SK-N-SH (cell line): ENCODE measurements around the gene LSM2. TPM values are rescaled to one million over a fixed set of nuclear protein-coding genes. Genes with fewer than 3 reads are reported as not detected.

Source experiments
- CTCF ChIA-PET: fragments of 300-600, 350-600 bp; formaldehyde crosslinking; extraction: SDS; loops from one replicate; lab custom pipeline; 2021; lab: Yijun Ruan, JAX
- POLR2A ChIA-PET: fragments of 350-600 bp; sonication (Branson Sonifier 250); formaldehyde crosslinking; extraction: SDS; loops from one replicate; lab custom pipeline; 2020; ENCODE audit warnings: antibody characterized with exemption, inconsistent platforms; lab: Yijun Ruan, JAX
- DNase-seq: peaks from one replicate; pipeline ENCODE4 v3.0.0; 2012
- H2AFZ ChIP-seq: fragments of 200-600 bp; sonication (generic); 2 replicates; pipeline ENCODE4 v1.8.1; 2016; ENCODE audit warnings: antibody characterized with exemption, mild to moderate bottlenecking, low read depth
- H3F3A ChIP-seq: fragments of 200-600 bp; sonication (generic); replicated peaks from 2 replicates; pipeline ENCODE3; 2016; ENCODE audit warnings: antibody characterized with exemption, mild to moderate bottlenecking; ENCODE audit not compliant: insufficient read depth
- H3K27ac ChIP-seq, 2 experiments: fragments of 200-500 bp in 1 of 2; fragments of 200-600 bp in 1 of 2; sonication (Bioruptor generic) in 1 of 2; sonication (generic), shearing (Covaris generic) in 1 of 2; 2 replicates each; pipeline versions ENCODE4 v1.5.1 to v1.6.1; 2014 to 2016; ENCODE audit warnings: low read depth in 2 of 2, inconsistent platforms in 1 of 2, low read length in 1 of 2, mild to moderate bottlenecking in 1 of 2, mixed read lengths in 1 of 2
- H3K27me3 ChIP-seq: fragments of 200-600 bp; sonication (generic), shearing (Covaris generic); 2 replicates; pipeline ENCODE4 v1.6.1; 2016; ENCODE audit warnings: mixed run types; ENCODE audit not compliant: insufficient read depth
- H3K36me3 ChIP-seq, 2 experiments: fragments of 200-500 bp in 1 of 2; fragments of 200-600 bp in 1 of 2; sonication (Bioruptor generic) in 1 of 2; sonication (generic) in 1 of 2; replicated peaks in 1 of 2; 2 replicates each; pipeline versions ENCODE3 to v1.5.1; 2014 to 2016; ENCODE audit warnings: low read length in 1 of 2, mild to moderate bottlenecking in 1 of 2; ENCODE audit not compliant: insufficient read depth in 2 of 2, control insufficient read depth in 1 of 2
- H3K4me1 ChIP-seq, 2 experiments: fragments of 200-500 bp in 1 of 2; fragments of 200-600 bp in 1 of 2; sonication (Bioruptor generic) in 1 of 2; sonication (generic), shearing (Covaris generic) in 1 of 2; 2 replicates each; pipeline versions ENCODE4 v1.5.1 to v1.6.1; 2014 to 2016; ENCODE audit warnings: low read depth in 1 of 2, low read length in 1 of 2, mixed run types in 1 of 2; ENCODE audit not compliant: insufficient read depth in 2 of 2, control insufficient read depth in 1 of 2
- H3K4me2 ChIP-seq: fragments of 200-600 bp; sonication (generic), shearing (Covaris generic); 2 replicates; pipeline ENCODE4 v1.6.1; 2017; ENCODE audit warnings: mixed run types
- H3K4me3 ChIP-seq, 2 experiments: fragments of 200-500 bp in 1 of 2; fragments of 200-600 bp in 1 of 2; sonication (Bioruptor generic) in 1 of 2; sonication (generic), shearing (Covaris generic) in 1 of 2; 2 replicates each; pipeline versions ENCODE4 v1.5.1 to v1.8.1; 2014 to 2016; ENCODE audit warnings: low read depth in 2 of 2, inconsistent platforms in 1 of 2, low read length in 1 of 2, mild to moderate bottlenecking in 1 of 2, mixed read lengths in 1 of 2, moderate library complexity in 1 of 2
- H3K79me2 ChIP-seq: fragments of 200-600 bp; sonication (generic); 2 replicates; pipeline ENCODE4 v1.8.1; 2017; ENCODE audit warnings: mild to moderate bottlenecking; ENCODE audit not compliant: insufficient read depth
- H3K9ac ChIP-seq: fragments of 200-600 bp; sonication (generic); 2 replicates; pipeline ENCODE4 v1.6.1; 2017; ENCODE audit warnings: mixed run types
- H3K9me2 ChIP-seq: fragments of 200-600 bp; sonication (generic); 2 replicates; pipeline ENCODE4 v1.6.1; 2017; ENCODE audit warnings: mixed run types
- H3K9me3 ChIP-seq: fragments of 200-600 bp; sonication (generic); 2 replicates; pipeline ENCODE4 v1.6.1; 2017; ENCODE audit warnings: mixed run types, mild to moderate bottlenecking, moderate library complexity
- H4K20me1 ChIP-seq: fragments of 200-600 bp; sonication (generic); 2 replicates; pipeline ENCODE4 v1.6.1; 2017; ENCODE audit warnings: mild to moderate bottlenecking, mixed run types; ENCODE audit not compliant: insufficient read depth
- CHD2 ChIP-seq: fragments of 150-350 bp; IDR thresholded peaks from 2 replicates; pipeline ENCODE4 v1.6.1; 2018; ENCODE audit warnings: low read length; ENCODE audit not compliant: partially characterized antibody
- ELF1 ChIP-seq: IDR thresholded peaks from 2 replicates; pipeline ENCODE4 v1.4.0; 2012
- EZH2phosphoT487 ChIP-seq: fragments of 200-600 bp; sonication (generic); IDR thresholded peaks from 2 replicates; pipeline ENCODE4 v1.6.1; 2017; ENCODE audit warnings: low read depth, mixed run types, mild to moderate bottlenecking, antibody characterized with exemption, moderate library complexity, borderline replicate concordance
- FOXJ3 ChIP-seq: sonication (generic); formaldehyde crosslinking; IDR thresholded peaks from 2 replicates; pipeline ENCODE4 v1.5.1; 2020; ENCODE audit warnings: mild to moderate bottlenecking, missing genetic modification reagents
- GATA2 ChIP-seq: sonication (generic); formaldehyde crosslinking; IDR thresholded peaks from 2 replicates; pipeline ENCODE4 v1.5.0; 2020; ENCODE audit warnings: mild to moderate bottlenecking, missing genetic modification reagents
- JUND ChIP-seq: IDR thresholded peaks from 2 replicates; pipeline ENCODE4 v1.4.0; 2012
- MEF2A ChIP-seq: IDR thresholded peaks from 2 replicates; pipeline ENCODE4 v1.4.0; 2012; ENCODE audit warnings: low read depth, borderline replicate concordance
- MXI1 ChIP-seq: IDR thresholded peaks from 2 replicates; pipeline ENCODE4 v1.6.1; 2012; ENCODE audit warnings: mild to moderate bottlenecking, low read depth, low read length, improper control_type of control experiment
- POLR2AphosphoS5 ChIP-seq: IDR thresholded peaks from 2 replicates; pipeline ENCODE4 v1.6.1; 2012; ENCODE audit warnings: low read depth, low read length
- RAD21 ChIP-seq: IDR thresholded peaks from 2 replicates; pipeline ENCODE4 v1.6.1; 2012; ENCODE audit warnings: mild to moderate bottlenecking, low read length
- RXRA ChIP-seq: IDR thresholded peaks from 2 replicates; pipeline ENCODE4 v1.4.0; 2012; ENCODE audit warnings: low read depth, mild to moderate bottlenecking, borderline replicate concordance
- TEAD4 ChIP-seq: IDR thresholded peaks from 2 replicates; pipeline ENCODE4 v1.4.0; 2012; ENCODE audit warnings: mild to moderate bottlenecking, borderline replicate concordance; ENCODE audit not compliant: insufficient read depth
- YY1 ChIP-seq: IDR thresholded peaks from 2 replicates; pipeline ENCODE4 v1.4.0; 2012; ENCODE audit warnings: low read depth, mild to moderate bottlenecking
- WGBS: methylation state at CpG from one replicate; pipeline ENCODE4 v1.1.6; 2017; ENCODE audit warnings: low lambda C conversion rate; 5-methylcytosine and 5-hydroxymethylcytosine counted together
- polyA plus RNA-seq, 3 experiments: library from polyadenylated mRNA; depleted of rRNA; stranded (reverse); fragments of >200 nt; gene quantifications; 2 replicates each; pipeline ENCODE4 v1.2.3, GENCODE V29; 2012
- TF ChIP-seq, protein P1 (sequence below): fragments of 150-350 bp; IDR thresholded peaks from 2 replicates; pipeline ENCODE4 v1.6.1; 2016; ENCODE audit warnings: mild to moderate bottlenecking, low read depth, low read length
- TF ChIP-seq, protein P2 (sequence below): IDR thresholded peaks from 2 replicates; pipeline ENCODE4 v1.4.0; 2012; ENCODE audit warnings: low read depth, borderline replicate concordance

Gene LSM2
- polyA plus RNA-seq, 1 of the 3 experiments (the other 2 are of a cell fraction): 79.1 TPM

DNA sequence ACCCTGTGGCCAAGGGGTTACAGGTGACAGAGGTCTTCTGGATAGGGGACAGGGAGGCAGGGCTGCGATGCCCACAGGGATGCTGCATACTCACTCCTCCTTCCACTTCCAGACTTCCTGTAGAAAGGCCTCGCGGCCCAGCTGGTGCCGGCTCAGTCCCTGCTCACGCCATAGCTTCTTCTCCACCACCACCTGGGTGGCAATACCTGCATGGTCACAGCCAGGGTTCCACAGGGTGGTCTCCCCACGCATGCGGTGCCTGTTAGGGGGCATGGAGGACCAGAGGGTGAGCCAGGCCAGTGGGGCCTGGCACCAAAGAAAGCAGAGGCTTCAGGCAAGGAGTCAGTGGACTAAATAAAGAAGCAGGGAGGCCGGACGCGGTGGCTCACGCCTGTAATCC lies 21.3 kb downstream of the LSM2 start:
- H3K27me3 ChIP-seq: no peaks in the 10 kb centered on the region
- CTCF ChIA-PET: interaction anchor here (2.0 to 3.2 kb wide), 3 partner anchors 8 to 15 kb away, joined by 7 to 8 read pairs (median 7); partner anchors contain the start of genes VARS1 and VWA7
- no peak overlapping the region for H2AFZ ChIP-seq
- H3K36me3 ChIP-seq: peaks cover 28 to 56% of the 10 kb centered on the region in 2 experiments
- no peaks in the 10 kb centered on the region for H3K9me2 ChIP-seq
- no peaks in the 10 kb centered on the region for H3K9me3 ChIP-seq
- H3F3A ChIP-seq: peaks cover 7% of the 10 kb centered on the region
- POLR2A ChIA-PET: no interaction called here
- no peak for DNase-seq
- H4K20me1 ChIP-seq: no peaks in the 10 kb centered on the region
- H3K27ac ChIP-seq: no peak overlapping the region
- no peak overlapping the region for H3K4me3 ChIP-seq
- peaks cover 9% of the 10 kb centered on the region for H3K79me2 ChIP-seq
- H3K9ac ChIP-seq: no peak overlapping the region
- H3K4me1 ChIP-seq: no peaks in the 10 kb centered on the region
- TF ChIP-seq RXRA: no peak
- 95% methylated on average over 10 of the region's 11 CpGs for WGBS
- no peak overlapping the region for H3K4me2 ChIP-seq

DNA sequence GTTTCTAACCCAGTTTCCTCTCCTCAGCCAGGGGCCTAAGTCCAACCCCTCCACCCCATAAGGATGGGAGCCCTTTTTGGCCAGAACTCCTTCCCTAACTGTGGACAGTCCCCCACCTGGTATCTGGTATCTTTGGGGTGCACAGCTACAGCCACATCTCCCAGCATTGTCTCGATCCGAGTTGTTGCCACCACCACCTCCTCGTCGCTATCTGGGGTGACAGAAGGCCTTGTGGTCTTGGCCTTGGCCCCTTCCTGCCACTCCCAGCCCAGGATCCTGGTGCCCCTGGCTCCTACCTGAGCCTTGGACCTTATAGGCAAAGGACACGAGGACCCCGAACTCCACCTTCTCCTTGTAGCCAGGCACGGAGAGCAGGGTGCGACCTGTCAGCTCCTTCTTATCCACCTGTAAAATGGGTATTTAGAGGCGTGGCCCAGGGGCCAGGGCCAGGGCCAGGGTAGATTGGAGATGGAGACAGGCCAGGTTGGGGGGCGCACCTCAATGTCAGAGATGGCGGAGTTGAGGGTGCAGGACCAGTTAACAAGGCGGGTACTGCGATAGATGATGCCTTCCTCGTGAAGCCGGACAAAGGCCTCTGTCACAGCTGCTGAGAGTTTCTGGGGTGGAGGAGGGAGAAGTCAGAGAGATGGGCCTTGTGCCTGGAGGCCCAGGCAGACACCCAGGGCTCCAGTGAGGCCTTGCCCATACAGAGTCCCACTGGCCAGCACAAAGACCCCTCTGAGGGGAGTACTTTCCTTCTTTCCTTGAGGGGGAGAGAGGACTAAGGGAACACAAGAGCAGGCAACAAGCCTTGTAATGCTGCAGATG lies 22.5 kb downstream of the LSM2 start:
- Histone ChIP-seq H3K4me1 (no peaks in the 10 kb centered on the region), H3K27ac (no peak overlapping the region), H3K27me3 (no peaks in the 10 kb centered on the region), H2AFZ (no peak overlapping the region), H3K9me3 (no peaks in the 10 kb centered on the region), H3F3A (peaks cover 5% of the 10 kb centered on the region), H3K79me2 (0 out of 2 replicates have a peak, but pooled peaks cover 4% of the 10 kb centered on the region), H3K36me3 (peaks cover 21 to 63% of the 10 kb centered on the region in 2 experiments), H3K9ac (no peak overlapping the region), H3K4me2 (no peak overlapping the region), H4K20me1 (no peaks in the 10 kb centered on the region), H3K9me2 (no peaks in the 10 kb centered on the region), H3K4me3 (no peak overlapping the region)
- TF ChIP-seq CHD2 (no peak), YY1 (no peak), RXRA (no peak), JUND (no peak), MEF2A (no peak), ELF1 (no peak), POLR2AphosphoS5 (no peak), FOXJ3 (CRISPR knock-in tag) (no peak)
- CTCF ChIA-PET: interaction anchor here (0.7 to 3.2 kb wide), 6 partner anchors 7 to 18 kb away, joined by 3 to 8 read pairs (median 4); partner anchors contain the start of gene VWA7
- POLR2A ChIA-PET: no interaction called here
- 96% methylated on average over 11 of the region's 15 CpGs for WGBS
- DNase-seq: peak; percentile 3

DNA sequence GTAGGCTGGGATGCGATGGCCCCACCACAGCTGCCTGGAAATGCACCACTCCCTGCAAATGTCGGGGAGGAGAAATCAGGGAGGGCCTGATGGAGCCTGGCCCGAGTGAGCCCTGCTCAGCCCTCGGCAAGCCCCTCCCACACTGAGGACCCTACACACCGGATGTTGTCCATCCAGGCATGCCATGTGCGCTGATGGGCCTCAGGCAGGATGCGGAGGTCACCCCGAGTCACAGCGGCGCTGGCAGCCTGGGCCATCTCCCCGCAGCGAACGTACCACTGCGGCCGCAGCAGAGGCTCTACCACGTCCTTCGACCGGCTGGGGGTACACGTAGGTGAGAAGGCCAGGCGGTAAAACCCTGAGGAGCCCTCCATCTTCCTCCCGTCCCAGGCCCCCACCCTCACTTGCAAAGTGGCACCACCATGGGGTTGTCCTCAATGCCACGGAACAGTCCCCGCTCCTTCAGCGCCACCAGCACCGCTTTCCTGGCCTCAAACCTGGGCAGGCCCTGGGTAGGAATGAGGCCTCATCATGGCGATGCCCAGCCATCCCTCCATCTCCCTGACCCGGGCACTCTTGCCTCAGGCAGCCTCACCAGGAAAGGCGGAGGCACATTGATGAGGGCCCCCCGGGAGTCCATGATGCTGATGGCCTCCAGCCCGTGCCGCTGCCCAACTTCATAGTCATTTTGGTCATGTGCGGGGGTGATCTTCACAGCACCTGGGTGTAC lies 24.5 kb downstream of the LSM2 start:
- 0 out of 2 replicates have a peak, but pooled peaks cover 4% of the 10 kb centered on the region for H3K79me2 ChIP-seq
- 91% methylated on average over 14 of the region's 32 CpGs for WGBS
- no peak overlapping the region for H3K4me3 ChIP-seq
- H3K27me3 ChIP-seq: no peaks in the 10 kb centered on the region
- ChIA-PET POLR2A (interaction anchor here (1.2 kb wide), 1 partner anchor 13 kb away, joined by 3 read pairs; no protein-coding TSS in a partner anchor), CTCF (interaction anchor here (1.0 to 1.8 kb wide), 2 partner anchors 9 kb away, joined by 3 to 6 read pairs; no protein-coding TSS in a partner anchor)
- H3K9me2 ChIP-seq: no peaks in the 10 kb centered on the region
- H3K27ac ChIP-seq: no peak overlapping the region
- H3K36me3 ChIP-seq: peaks cover 14 to 65% of the 10 kb centered on the region in 2 experiments
- H3K9me3 ChIP-seq: no peaks in the 10 kb centered on the region
- peaks cover 2 to 3% of the 10 kb centered on the region in 2 experiments; a peak in 2 of 4 replicates for H3K4me1 ChIP-seq
- no peak overlapping the region for H3K9ac ChIP-seq
- H2AFZ ChIP-seq: no peak overlapping the region
- peaks cover 3% of the 10 kb centered on the region for H3F3A ChIP-seq
- H4K20me1 ChIP-seq: no peaks in the 10 kb centered on the region
- H3K4me2 ChIP-seq: no peak overlapping the region
- DNase-seq: no peak
- TF ChIP-seq TEAD4 (no peak), GATA2 (CRISPR knock-in tag) (no peak), EZH2phosphoT487 (no peak), YY1 (no peak), RAD21 (no peak), MXI1 (no peak)
- TF ChIP-seq, protein P1, sequence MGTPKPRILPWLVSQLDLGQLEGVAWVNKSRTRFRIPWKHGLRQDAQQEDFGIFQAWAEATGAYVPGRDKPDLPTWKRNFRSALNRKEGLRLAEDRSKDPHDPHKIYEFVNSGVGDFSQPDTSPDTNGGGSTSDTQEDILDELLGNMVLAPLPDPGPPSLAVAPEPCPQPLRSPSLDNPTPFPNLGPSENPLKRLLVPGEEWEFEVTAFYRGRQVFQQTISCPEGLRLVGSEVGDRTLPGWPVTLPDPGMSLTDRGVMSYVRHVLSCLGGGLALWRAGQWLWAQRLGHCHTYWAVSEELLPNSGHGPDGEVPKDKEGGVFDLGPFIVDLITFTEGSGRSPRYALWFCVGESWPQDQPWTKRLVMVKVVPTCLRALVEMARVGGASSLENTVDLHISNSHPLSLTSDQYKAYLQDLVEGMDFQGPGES: no peak
- TF ChIP-seq, protein P2, sequence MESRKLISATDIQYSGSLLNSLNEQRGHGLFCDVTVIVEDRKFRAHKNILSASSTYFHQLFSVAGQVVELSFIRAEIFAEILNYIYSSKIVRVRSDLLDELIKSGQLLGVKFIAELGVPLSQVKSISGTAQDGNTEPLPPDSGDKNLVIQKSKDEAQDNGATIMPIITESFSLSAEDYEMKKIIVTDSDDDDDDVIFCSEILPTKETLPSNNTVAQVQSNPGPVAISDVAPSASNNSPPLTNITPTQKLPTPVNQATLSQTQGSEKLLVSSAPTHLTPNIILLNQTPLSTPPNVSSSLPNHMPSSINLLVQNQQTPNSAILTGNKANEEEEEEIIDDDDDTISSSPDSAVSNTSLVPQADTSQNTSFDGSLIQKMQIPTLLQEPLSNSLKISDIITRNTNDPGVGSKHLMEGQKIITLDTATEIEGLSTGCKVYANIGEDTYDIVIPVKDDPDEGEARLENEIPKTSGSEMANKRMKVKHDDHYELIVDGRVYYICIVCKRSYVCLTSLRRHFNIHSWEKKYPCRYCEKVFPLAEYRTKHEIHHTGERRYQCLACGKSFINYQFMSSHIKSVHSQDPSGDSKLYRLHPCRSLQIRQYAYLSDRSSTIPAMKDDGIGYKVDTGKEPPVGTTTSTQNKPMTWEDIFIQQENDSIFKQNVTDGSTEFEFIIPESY: no peak
